HUES6 (cell line): Measurements from ENCODE around the gene RRM1.

Source experiments
- H3K27ac ChIP-seq: 2 replicates; pipeline ENCODE4 v1.7.0; 2013; ENCODE audit warnings: low read depth, mild to moderate bottlenecking, low read length, inconsistent platforms
- H3K27me3 ChIP-seq: 2 replicates; pipeline ENCODE4 v1.6.1; 2013; ENCODE audit warnings: low read length; ENCODE audit not compliant: control insufficient read depth, insufficient read depth
- H3K36me3 ChIP-seq: 2 replicates; pipeline ENCODE4 v1.6.1; 2013; ENCODE audit warnings: low read length; ENCODE audit not compliant: control insufficient read depth, insufficient read depth
- H3K4me1 ChIP-seq: 2 replicates; pipeline ENCODE4 v1.6.1; 2013; ENCODE audit warnings: low read length; ENCODE audit not compliant: control insufficient read depth, insufficient read depth
- H3K4me3 ChIP-seq: 2 replicates; pipeline ENCODE4 v1.5.1; 2013; ENCODE audit warnings: low read depth, low read length
- H3K9ac ChIP-seq: one replicate; pipeline ENCODE4 v1.6.1; 2013; ENCODE audit warnings: mild to moderate bottlenecking, low read length
- H3K9me3 ChIP-seq: 2 replicates; pipeline ENCODE4 v1.6.1; 2013; ENCODE audit warnings: low read depth, low read length; ENCODE audit not compliant: control insufficient read depth, insufficient read depth

Gene RRM1

GRCh38 chr11:4063348-4063747 lies 31.3 kb upstream of the RRM1 start:
- no peaks in the 10 kb centered on the region for H3K9me3 ChIP-seq
- no peaks in the 10 kb centered on the region; the same call in 1 of the 2 replicates for H3K36me3 ChIP-seq
- no peaks in the 10 kb centered on the region for H3K4me1 ChIP-seq
- H3K27me3 ChIP-seq, result no peaks in the 10 kb centered on the region
- no peak overlapping the region for H3K4me3 ChIP-seq
- H3K27ac ChIP-seq, result no peak overlapping the region
- no peak overlapping the region for H3K9ac ChIP-seq

- H3K9me3 ChIP-seq, result no peaks in the 10 kb centered on the region
- no peak overlapping the region for H3K9ac ChIP-seq
- H3K36me3 ChIP-seq, result no peaks in the 10 kb centered on the region; the same call in 1 of the 2 replicates
- H3K27me3 ChIP-seq, result no peaks in the 10 kb centered on the region
- no peaks in the 10 kb centered on the region for H3K4me1 ChIP-seq
- no peak overlapping the region for H3K27ac ChIP-seq
- H3K4me3 ChIP-seq, result no peak overlapping the region
Observed at GRCh38 chr11:4064278-4064955, 30.2 kb upstream of the RRM1 start.

- H3K4me3 ChIP-seq, result no peak overlapping the region
- H3K4me1 ChIP-seq, result no peaks in the 10 kb centered on the region
- no peak overlapping the region for H3K27ac ChIP-seq
- H3K27me3 ChIP-seq, result no peaks in the 10 kb centered on the region
- no peaks in the 10 kb centered on the region; the same call in 1 of the 2 replicates for H3K36me3 ChIP-seq
- no peaks in the 10 kb centered on the region for H3K9me3 ChIP-seq
- no peak overlapping the region for H3K9ac ChIP-seq
Observed at GRCh38 chr11:4065086-4065485, 29.5 kb upstream of the RRM1 start.

- H3K36me3 ChIP-seq, result no peaks in the 10 kb centered on the region
- H3K9me3 ChIP-seq, result no peaks in the 10 kb centered on the region
- no peak overlapping the region for H3K27ac ChIP-seq
Observed at GRCh38 chr11:4065601-4066377, 28.8 kb upstream of the RRM1 start.

GRCh38 chr11:4066910-4067309 lies 27.7 kb upstream of the RRM1 start:
- Histone ChIP-seq H3K4me1 (no peaks in the 10 kb centered on the region), H3K27me3 (no peaks in the 10 kb centered on the region), H3K4me3 (no peak overlapping the region), H3K9me3 (no peaks in the 10 kb centered on the region), H3K9ac (no peak overlapping the region), H3K27ac (no peak overlapping the region), H3K36me3 (no peaks in the 10 kb centered on the region)

More at GRCh38 chr11:4065601-4066377, 28.8 kb upstream of the RRM1 start:
- Histone ChIP-seq H3K9ac (no peak overlapping the region), H3K4me1 (no peaks in the 10 kb centered on the region), H3K27me3 (no peaks in the 10 kb centered on the region), H3K4me3 (no peak overlapping the region)

GRCh38 chr11:4068962-4069361 lies 25.6 kb upstream of the RRM1 start:
- Histone ChIP-seq H3K27ac (no peak overlapping the region), H3K36me3 (no peaks in the 10 kb centered on the region), H3K9ac (no peak overlapping the region), H3K4me3 (no peak overlapping the region), H3K4me1 (no peaks in the 10 kb centered on the region), H3K9me3 (no peaks in the 10 kb centered on the region), H3K27me3 (no peaks in the 10 kb centered on the region)

- no peak overlapping the region for H3K4me3 ChIP-seq
- H3K4me1 ChIP-seq, result no peaks in the 10 kb centered on the region
- no peaks in the 10 kb centered on the region for H3K36me3 ChIP-seq
- H3K9me3 ChIP-seq, result no peaks in the 10 kb centered on the region
- no peaks in the 10 kb centered on the region for H3K27me3 ChIP-seq
- H3K27ac ChIP-seq, result no peak overlapping the region
- H3K9ac ChIP-seq, result no peak overlapping the region
Observed at GRCh38 chr11:4071325-4071724, 23.3 kb upstream of the RRM1 start.

- H3K27ac ChIP-seq, result no peak overlapping the region
- H3K9me3 ChIP-seq, result no peaks in the 10 kb centered on the region
- H3K27me3 ChIP-seq, result no peaks in the 10 kb centered on the region
- no peak overlapping the region for H3K9ac ChIP-seq
- no peaks in the 10 kb centered on the region for H3K36me3 ChIP-seq
- no peak overlapping the region for H3K4me3 ChIP-seq
- H3K4me1 ChIP-seq, result no peaks in the 10 kb centered on the region
Observed at GRCh38 chr11:4071914-4072313, 22.7 kb upstream of the RRM1 start.

GRCh38 chr11:4072668-4073285 lies 21.8 kb upstream of the RRM1 start:
- H3K9me3 ChIP-seq, result no peaks in the 10 kb centered on the region
- no peaks in the 10 kb centered on the region for H3K4me1 ChIP-seq
- H3K27ac ChIP-seq, result no peak overlapping the region
- H3K9ac ChIP-seq, result no peak overlapping the region
- no peaks in the 10 kb centered on the region for H3K36me3 ChIP-seq
- no peaks in the 10 kb centered on the region for H3K27me3 ChIP-seq
- no peak overlapping the region for H3K4me3 ChIP-seq

- Histone ChIP-seq H3K9ac (no peak overlapping the region), H3K36me3 (no peaks in the 10 kb centered on the region), H3K4me3 (no peak overlapping the region), H3K4me1 (no peaks in the 10 kb centered on the region), H3K27me3 (no peaks in the 10 kb centered on the region), H3K9me3 (no peaks in the 10 kb centered on the region), H3K27ac (no peak overlapping the region)
Observed at GRCh38 chr11:4074266-4074665, 20.3 kb upstream of the RRM1 start.

GRCh38 chr11:4076774-4077173 lies 17.8 kb upstream of the RRM1 start:
- Histone ChIP-seq H3K4me1 (no peaks in the 10 kb centered on the region), H3K9ac (no peak overlapping the region), H3K36me3 (no peaks in the 10 kb centered on the region), H3K4me3 (no peak overlapping the region), H3K27me3 (no peaks in the 10 kb centered on the region), H3K27ac (no peak overlapping the region), H3K9me3 (no peaks in the 10 kb centered on the region)
